GM10248 (cell line): ENCODE results near the gene SMTN.

ENCODE experiments used
- CTCF ChIA-PET: fragments of 300-600 bp; sonication (Branson Sonifier 250); formaldehyde crosslinking; extraction: SDS; loops from one replicate; lab custom pipeline; 2021; ENCODE audit warnings: antibody characterized with exemption; lab: Yijun Ruan, JAX
- POLR2A ChIA-PET: fragments of 350-650 bp; sonication (Branson Sonifier 250); formaldehyde crosslinking; extraction: SDS; loops from one replicate; lab custom pipeline; 2020; ENCODE audit warnings: antibody characterized with exemption; lab: Yijun Ruan, JAX
- DNase-seq: peaks from one replicate; pipeline ENCODE4 v3.0.0; 2012; ENCODE audit errors: extremely low spot score
- CTCF ChIP-seq: IDR thresholded peaks from 2 replicates; pipeline ENCODE4 v1.5.1; 2012; ENCODE audit warnings: mild to moderate bottlenecking, low read depth; ENCODE audit errors: extremely low read depth, missing control alignments, control extremely low read depth

SMTN gene

GRCh38 chr22:31090217-31091085 lies 9.3 kb downstream of the SMTN start:
- no peak for TF ChIP-seq CTCF
- POLR2A ChIA-PET = no interaction called here
- DNase-seq = no peak
- CTCF ChIA-PET = interaction anchor here (0.8 to 1.2 kb wide), 5 partner anchors 11 to 183 kb away, joined by 3 to 5 read pairs (median 3); no protein-coding TSS in a partner anchor

- ChIA-PET CTCF (interaction anchor here (0.8 to 1.8 kb wide), 5 partner anchors 8 to 139 kb away, joined by 3 to 5 read pairs (median 3); partner anchors contain the start of gene SELENOM), POLR2A (no interaction called here)
- TF ChIP-seq CTCF = no peak
- DNase-seq = no peak
These were observed 10.2 kb downstream of the SMTN start for GRCh38 chr22:31091106-31091975.

GRCh38 chr22:31092161-31092560 lies 11.0 kb downstream of the SMTN start:
- TF ChIP-seq CTCF = no peak
- CTCF ChIA-PET = interaction anchor here (0.8 to 1.8 kb wide), 5 partner anchors 8 to 181 kb away, joined by 3 to 5 read pairs (median 3); partner anchors contain the start of gene SELENOM
- POLR2A ChIA-PET = no interaction called here
- DNase-seq = no peak

GRCh38 chr22:31093086-31093850 lies 12.2 kb downstream of the SMTN start:
- no peak for TF ChIP-seq CTCF
- ChIA-PET POLR2A (no interaction called here), CTCF (interaction anchor here (1.0 to 1.8 kb wide), 5 partner anchors 8 to 193 kb away, joined by 3 to 12 read pairs (median 5); no protein-coding TSS in a partner anchor)
- DNase-seq = no peak

- DNase-seq = no peak
- ChIA-PET POLR2A (no interaction called here), CTCF (interaction anchor here (1.0 to 1.7 kb wide), 3 partner anchors 9 to 192 kb away, joined by 3 to 12 read pairs (median 5); no protein-coding TSS in a partner anchor)
- no peak for TF ChIP-seq CTCF
These were observed 13.0 kb downstream of the SMTN start for GRCh38 chr22:31094021-31094551.
